Middle frontal gyrus (tissue), 1 donor: Measurements from ENCODE around the gene SLC44A3.

Experiments used
- DNase-seq: peaks from one replicate; pipeline ENCODE4 v3.0.0-alpha.2; 2015; ENCODE audit warnings: low spot score; ENCODE audit errors: extremely low spot score

SLC44A3 gene

DNA sequence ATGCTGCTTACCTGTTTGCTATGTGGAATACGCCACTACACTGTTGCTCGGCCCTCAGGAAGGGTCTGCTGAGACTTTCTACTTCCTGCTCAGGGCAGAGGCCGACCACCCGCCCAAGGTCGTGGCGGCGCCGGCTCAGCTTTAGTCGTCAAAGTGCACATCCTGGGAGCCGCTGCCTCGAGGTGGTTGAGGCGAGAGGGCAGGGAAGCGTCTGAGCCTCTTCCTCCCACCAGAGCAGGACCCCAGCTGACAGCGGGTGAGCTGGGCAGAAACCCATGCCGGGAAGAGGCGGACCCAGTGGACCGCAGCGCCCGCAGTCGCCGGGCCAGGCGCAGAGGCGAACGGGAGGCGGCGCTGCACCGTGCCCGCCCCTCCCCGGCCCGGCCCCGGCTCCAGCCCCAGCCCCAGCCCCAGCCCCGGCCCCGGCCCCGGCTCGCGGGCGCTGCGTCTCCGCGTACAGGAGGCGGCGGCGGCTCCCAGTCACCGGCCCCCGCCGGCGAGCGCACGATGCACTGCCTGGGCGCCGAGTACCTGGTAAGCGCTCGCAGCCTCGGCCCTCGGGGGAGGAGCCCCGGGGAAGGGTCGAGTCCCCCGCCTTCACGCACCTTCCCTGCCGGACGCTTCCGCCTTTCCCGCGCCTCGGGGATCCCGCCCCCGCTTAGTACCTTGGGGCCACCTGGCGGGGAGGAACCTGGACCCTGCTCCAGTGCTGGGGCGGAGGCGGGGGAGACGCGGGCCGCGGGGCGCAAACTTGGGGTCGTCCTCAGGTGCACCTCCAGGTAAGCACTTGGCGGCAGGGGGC, at the start of gene SLC44A3:
SLC44A3 (plus strand) TSS at position 413 of the 802 bp plus-strand sequence; CDS start at position 508, 95 bp downstream.
- no peak for DNase-seq

- DNase-seq, result no peak
These were observed 47.9 kb upstream of the SLC44A3 start for GRCh38 chr1:94772230-94772641.

- DNase-seq, result no peak
These were observed 47.3 kb upstream of the SLC44A3 start for GRCh38 chr1:94772845-94773244.

- no peak for DNase-seq
These were observed 46.8 kb upstream of the SLC44A3 start for GRCh38 chr1:94773296-94773809.

DNA sequence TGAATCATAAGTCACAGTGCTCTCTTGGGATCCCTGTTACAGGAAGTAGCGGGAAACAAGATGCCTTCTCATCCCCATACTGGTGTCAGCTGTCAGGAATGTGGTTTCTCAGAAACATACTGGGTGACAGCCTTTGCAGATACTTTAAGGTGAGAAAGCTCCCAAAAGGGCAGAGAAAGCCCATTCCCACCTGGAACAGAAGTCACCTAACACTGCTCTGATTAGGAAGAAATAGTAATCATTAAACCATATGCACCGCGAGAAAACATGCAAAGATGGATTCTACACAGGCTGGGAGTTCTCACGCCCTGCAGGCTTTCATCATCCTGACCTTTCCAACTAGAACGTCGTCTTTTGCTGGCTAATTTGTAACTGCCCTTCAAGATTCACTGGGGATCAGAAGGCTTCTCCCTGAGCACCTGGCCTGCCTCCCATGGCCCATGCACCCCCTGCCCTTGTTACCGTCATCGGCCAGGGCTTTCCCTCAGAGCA, 46.2 kb upstream of the SLC44A3 start:
- no peak for DNase-seq

- DNase-seq, result no peak
These were observed 43.7 kb upstream of the SLC44A3 start for GRCh38 chr1:94776474-94776873.

DNA sequence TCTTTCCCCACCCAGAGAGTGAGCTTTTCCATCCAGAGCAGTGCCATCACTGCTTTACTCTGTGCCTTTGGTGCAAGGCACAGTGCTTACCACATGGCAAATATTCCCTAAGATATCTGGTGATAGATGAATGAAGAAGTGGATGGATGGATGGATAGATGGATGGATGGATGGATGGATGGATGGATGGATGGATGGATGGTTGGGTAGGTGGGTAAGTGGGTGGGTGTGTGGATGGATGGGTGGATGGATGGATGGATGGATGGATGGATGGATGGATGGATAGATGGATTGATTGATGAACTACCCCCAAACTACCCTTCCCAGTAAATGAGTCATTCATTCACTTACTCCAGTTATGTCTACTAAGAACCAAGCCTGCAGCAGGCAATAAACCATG, 42.9 kb upstream of the SLC44A3 start:
- no peak for DNase-seq

- no peak for DNase-seq
These were observed 41.3 kb upstream of the SLC44A3 start for GRCh38 chr1:94778808-94779207.

GRCh38 chr1:94783342-94784189, 36.6 kb upstream of the SLC44A3 start:
- DNase-seq, result no peak

GRCh38 chr1:94784190-94784515, 36.0 kb upstream of the SLC44A3 start:
- DNase-seq, result no peak

DNA sequence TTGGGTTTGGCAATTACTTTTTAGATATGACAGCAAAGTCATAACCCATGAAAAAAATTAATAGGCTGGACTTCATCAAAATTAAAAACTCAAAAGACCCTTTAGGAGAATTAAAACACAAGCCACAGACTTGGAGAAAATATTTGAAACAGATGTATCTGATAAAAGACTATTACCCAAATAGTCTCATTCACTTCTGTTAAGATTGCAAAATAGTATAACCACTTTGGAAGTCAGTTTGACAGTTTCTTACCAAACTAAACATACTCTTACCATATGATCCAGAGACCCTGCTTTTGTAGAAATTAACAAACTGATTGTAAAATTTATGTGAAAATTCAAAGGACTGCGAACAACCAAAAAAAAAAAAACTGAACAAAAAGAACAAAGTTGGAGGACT, 32.5 kb upstream of the SLC44A3 start:
- no peak for DNase-seq

DNA sequence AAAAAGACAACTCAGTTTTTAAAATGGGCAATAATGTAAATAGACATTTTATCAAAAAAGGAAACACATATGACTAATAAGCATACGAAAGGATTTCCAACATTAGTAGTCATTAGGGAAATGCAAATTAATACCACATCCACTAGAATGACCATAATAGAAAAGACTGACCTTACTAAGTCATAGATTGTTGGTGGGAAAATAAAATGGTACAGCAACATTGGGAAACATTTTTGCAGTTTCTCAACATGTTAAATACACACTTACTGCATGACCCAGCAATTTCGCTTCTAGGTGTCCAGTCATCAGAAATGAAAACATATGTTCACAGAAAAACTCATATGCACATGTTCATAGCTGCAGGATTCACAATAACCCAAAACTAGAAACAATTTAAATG, 29.9 kb upstream of the SLC44A3 start:
- DNase-seq, result no peak

GRCh38 chr1:94790670-94791069, 29.5 kb upstream of the SLC44A3 start:
- DNase-seq, result no peak

DNA sequence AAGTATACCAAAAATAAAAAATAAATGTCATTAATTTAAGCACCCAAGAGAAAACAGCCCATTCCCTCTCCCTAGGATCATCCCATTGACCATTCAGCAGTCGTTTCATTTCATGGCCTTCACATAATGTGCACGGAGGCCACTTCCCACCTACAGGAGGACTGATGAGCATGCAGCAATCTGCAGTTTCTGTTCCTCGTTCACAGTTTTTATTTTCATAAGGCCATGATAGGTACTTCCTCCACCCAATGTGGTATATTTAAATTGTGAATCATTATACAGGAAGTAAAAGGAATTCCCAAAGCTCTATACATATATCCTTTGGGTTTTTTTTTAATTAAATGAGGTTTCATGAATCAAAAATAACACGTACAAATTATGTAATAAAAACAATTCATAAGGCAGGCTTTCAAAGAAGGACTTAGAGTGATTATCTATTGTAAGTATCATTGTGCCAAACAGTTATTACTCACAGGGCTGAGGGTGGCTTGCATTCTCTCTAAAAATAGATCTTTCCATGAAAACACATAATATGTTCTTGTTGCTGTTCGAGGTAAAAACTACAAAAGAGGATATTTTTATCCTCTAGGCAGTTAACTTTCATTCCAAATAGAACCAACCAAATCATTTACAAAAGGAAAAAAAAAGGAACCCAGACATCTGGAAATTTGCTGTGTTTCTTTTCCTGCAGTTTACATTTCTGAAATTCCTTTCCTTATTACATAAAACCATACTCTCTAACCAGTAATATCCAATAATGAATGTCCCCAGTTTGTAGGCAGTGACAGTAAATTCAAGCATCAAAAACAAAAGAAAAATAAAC, 27.5 kb upstream of the SLC44A3 start:
- DNase-seq, result no peak

DNA sequence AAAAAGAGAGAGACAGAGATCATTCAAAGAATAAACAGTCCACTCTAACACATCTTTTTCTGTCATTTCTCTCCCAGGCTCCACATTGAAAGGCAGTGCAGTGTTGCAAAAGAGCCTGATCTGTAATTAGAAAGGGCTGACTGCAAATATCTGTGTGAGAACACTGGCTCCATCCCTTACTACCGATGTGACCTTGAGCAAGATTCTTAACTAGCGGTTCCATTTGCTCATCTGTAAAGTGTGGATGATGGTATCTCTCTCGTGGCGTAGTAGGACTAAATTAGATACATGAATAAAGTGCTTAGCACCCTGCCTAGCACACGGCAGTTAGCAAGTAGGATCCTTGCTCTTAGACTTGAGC, 26.9 kb upstream of the SLC44A3 start:
- no peak for DNase-seq

DNA sequence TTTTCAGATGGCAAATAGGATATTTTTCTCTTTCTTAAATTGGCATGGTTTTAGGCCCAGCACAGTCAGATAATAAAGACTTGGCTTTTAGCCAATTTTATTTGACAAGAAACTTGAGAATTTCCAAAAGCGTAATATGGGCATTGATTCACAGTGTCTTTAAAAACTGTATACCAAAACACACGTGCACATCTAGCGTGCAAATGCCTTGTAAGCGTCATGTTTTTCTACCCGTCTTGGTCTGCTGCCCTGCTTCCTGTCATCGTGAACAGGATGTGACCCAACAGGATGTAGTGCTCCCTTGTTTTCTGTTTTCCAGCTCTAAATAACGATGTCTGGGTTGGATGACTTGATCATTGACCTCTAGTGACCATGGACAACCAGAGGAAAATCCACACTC, 24.7 kb upstream of the SLC44A3 start:
- no peak for DNase-seq

DNA sequence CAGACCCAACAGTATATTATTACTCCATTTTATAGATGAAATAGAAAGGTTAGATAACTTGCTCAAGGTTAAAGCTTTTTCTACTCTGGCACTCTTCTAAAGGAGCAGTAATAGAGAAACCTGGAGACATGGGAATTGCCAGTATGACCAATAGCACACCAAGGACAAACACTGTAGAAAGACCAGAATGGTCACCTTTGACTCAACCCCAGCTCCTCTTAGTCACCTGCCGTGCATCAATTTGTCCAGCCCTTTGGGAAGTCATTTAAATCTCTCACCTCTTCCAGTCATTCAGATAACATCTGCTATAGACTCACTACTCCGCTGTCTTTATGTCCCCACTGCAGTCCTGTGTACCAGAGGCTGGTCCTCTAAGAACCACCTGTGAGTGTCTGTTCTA, 23.9 kb upstream of the SLC44A3 start:
- DNase-seq, result no peak

- DNase-seq, result no peak
These were observed 22.9 kb upstream of the SLC44A3 start for GRCh38 chr1:94797291-94797690.

GRCh38 chr1:94798054-94798453, 22.1 kb upstream of the SLC44A3 start:
- no peak for DNase-seq

DNA sequence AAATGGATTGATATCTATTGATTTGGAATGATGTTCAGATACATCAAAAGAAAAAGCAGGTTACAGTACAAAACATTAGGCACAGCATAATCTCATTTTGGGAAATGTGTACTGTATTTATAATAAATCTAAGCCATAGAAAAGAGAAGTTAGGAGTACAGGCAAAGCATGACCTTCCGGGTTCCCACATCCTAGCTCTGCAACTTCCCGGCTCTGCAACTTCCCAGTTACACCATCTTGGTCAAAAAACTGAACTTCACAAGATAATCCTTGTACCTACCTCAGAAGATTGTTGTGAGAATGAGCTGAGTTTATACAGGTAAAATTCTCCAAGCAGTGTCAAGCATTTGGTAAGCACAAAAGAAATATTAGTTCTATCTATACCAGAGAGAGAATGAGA, 21.7 kb upstream of the SLC44A3 start:
- no peak for DNase-seq

DNA sequence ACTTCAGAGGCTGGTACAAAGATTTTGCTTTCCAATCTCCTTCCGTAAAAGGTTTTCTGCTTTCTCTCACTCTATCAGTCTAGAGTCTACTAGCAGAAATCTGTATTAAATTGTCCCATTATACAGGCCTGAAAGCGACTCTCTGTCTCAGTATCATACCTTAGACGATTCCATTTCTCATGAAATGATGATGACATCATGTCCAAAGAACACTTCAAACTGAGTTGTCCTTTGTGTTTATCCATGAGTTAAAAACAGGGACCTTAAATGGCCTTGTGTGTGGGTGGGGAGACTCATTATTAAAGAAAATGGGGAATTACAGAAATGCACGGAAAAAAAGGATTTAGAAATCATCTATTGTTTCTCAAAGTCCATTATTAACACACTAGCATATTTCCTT, 21.0 kb upstream of the SLC44A3 start:
- DNase-seq, result no peak
